ENCODE results near the gene VANGL1.

The VANGL1 gene

GRCh38 chr1:115744646-115745275, 103.0 kb downstream of the VANGL1 start:
- DNase-seq (ENCODE audit: low spot score), result no peak

DNA sequence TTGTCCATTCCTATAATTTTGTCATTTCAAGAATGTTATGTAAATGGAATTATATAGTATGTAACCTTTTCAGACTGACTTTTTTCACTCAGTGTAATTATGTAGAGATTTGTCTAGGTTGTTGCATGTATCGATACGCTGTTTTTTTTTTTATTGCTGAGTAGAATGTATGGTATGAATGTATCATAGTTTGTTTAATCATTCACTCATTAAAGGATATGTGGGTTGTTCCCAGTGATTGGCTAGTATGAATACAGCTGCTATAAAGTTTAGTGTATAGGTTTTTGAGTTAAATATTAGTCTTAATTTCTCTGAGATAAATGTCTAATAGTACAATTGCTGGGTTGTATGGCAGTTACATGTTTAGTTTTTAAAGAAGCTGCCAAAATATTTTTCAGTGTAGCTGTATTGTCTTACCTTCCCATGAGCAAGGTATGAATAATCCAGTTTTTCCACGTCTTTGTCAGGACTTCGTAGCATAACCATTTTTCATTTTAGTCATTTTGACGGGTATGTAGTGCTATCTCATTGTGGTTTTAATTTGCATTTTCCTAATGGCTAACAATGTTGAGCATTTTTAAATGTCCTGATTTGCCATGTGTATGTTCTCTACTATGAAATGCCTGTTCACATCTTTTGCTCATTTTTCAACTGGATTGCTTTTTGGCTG, 104.4 kb downstream of the VANGL1 start:
- DNase-seq (ENCODE audit: low spot score), result no peak

Measured in iPS-NIHi11 (cell line).